Measurements from ENCODE around the gene HOXB7.
A peak's percentile ranks its signal among the peaks of the same experiment; 100 is the strongest.

The HOXB7 gene

DNA sequence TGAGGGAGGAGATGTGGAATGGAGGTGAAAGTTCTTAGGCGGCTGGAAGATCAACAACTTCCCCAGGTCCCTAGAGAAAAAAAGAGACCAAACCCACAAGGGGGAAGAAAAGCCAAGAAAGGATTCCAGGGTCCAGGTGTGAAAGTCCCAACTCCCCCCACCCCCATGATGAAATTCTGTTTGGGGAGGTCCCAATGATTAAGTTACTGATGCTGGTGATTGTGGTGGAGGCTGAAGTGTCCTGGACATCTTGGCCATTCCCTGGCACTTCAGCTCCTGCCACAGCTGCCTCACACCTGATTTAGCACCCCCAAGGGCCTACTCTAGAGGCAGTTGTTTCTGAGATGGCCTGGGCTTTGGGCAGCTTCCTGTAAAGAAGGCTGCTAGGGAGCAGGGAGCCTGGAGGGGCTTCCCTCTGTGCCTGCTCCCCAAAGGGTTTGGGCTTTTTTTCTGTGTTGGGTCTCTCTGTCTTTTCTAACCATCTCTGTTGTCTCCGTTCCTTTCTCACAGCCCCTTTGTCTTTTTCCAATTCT, 45.7 kb downstream of the HOXB7 start:
- Histone ChIP-seq H3K9me3 (ENCODE audit: control insufficient read depth in 1 of 2, low read length in 2 of 2) (no peaks in the 10 kb centered on the region), H3K9ac (ENCODE audit: low read depth in 1 of 2, low read length in 2 of 2) (no peak overlapping the region), H3K4me3 (ENCODE audit: low read depth in 1 of 2, low read length in 2 of 2) (no peak overlapping the region), H3K36me3 (ENCODE audit: control insufficient read depth in 1 of 2, insufficient read depth in 2 of 2, low read length in 2 of 2) (no peaks in the 10 kb centered on the region), H3K27me3 (ENCODE audit: control insufficient read depth in 1 of 2, insufficient read depth in 2 of 2, low read length in 2 of 2) (peaks cover 64 to 75% of the 10 kb centered on the region in 2 donors), H3K4me1 (ENCODE audit: control insufficient read depth in 1 of 2, insufficient read depth in 2 of 2, low read length in 2 of 2) (peaks cover 15 to 21% of the 10 kb centered on the region in 2 donors), H3K27ac (ENCODE audit: low read depth, low read length) (no peak overlapping the region)

- Histone ChIP-seq H3K4me1 (ENCODE audit: control insufficient read depth in 1 of 2, insufficient read depth in 2 of 2, low read length in 2 of 2) (peaks cover 11 to 28% of the 10 kb centered on the region in 2 donors), H3K27me3 (ENCODE audit: control insufficient read depth in 1 of 2, insufficient read depth in 2 of 2, low read length in 2 of 2) (peaks cover 66 to 75% of the 10 kb centered on the region in 2 donors), H3K36me3 (ENCODE audit: control insufficient read depth in 1 of 2, insufficient read depth in 2 of 2, low read length in 2 of 2) (no peaks in the 10 kb centered on the region), H3K27ac (ENCODE audit: low read depth, low read length) (no peak overlapping the region), H3K4me3 (ENCODE audit: low read depth in 1 of 2, low read length in 2 of 2) (peak overlapping the region in 1 of 2 donors; percentile 43), H3K9me3 (ENCODE audit: control insufficient read depth in 1 of 2, low read length in 2 of 2) (no peaks in the 10 kb centered on the region), H3K9ac (ENCODE audit: low read depth in 1 of 2, low read length in 2 of 2) (no peak overlapping the region)
Measured at GRCh38 chr17:48564188-48565021, 46.4 kb downstream of the HOXB7 start.

DNA sequence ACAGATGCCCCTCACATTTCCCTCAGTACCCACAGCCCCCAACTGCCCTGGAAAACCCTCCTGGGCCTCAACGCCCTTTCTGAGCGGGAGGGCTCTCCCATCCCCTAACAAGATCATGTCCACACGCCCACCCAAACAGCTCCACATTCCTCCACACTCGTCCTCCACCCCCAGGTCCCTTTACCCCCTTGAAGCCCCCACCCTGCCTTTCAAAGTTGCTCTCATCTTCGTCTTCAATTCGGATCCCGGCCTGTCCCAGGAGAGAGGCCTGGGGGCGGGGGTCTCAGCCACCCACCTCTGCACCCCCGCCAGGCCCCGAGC, 47.0 kb downstream of the HOXB7 start:
- H3K27me3 ChIP-seq (ENCODE audit: control insufficient read depth in 1 of 2, insufficient read depth in 2 of 2, low read length in 2 of 2) = peaks cover 66 to 75% of the 10 kb centered on the region in 2 donors
- H3K4me1 ChIP-seq (ENCODE audit: control insufficient read depth in 1 of 2, insufficient read depth in 2 of 2, low read length in 2 of 2) = peaks cover 11 to 29% of the 10 kb centered on the region in 2 donors
- no peaks in the 10 kb centered on the region for H3K9me3 ChIP-seq (ENCODE audit: control insufficient read depth in 1 of 2, low read length in 2 of 2)
- H3K9ac ChIP-seq (ENCODE audit: low read depth in 1 of 2, low read length in 2 of 2) = no peak overlapping the region
- H3K36me3 ChIP-seq (ENCODE audit: control insufficient read depth in 1 of 2, insufficient read depth in 2 of 2, low read length in 2 of 2) = no peaks in the 10 kb centered on the region
- no peak overlapping the region for H3K27ac ChIP-seq (ENCODE audit: low read depth, low read length)
- no peak overlapping the region for H3K4me3 ChIP-seq (ENCODE audit: low read depth in 1 of 2, low read length in 2 of 2)

GRCh38 chr17:48563385-48563838, 47.4 kb downstream of the HOXB7 start:
- H3K9me3 ChIP-seq (ENCODE audit: control insufficient read depth in 1 of 2, low read length in 2 of 2) = no peaks in the 10 kb centered on the region
- peaks cover 11 to 29% of the 10 kb centered on the region in 2 donors for H3K4me1 ChIP-seq (ENCODE audit: control insufficient read depth in 1 of 2, insufficient read depth in 2 of 2, low read length in 2 of 2)
- no peak overlapping the region for H3K9ac ChIP-seq (ENCODE audit: low read depth in 1 of 2, low read length in 2 of 2)
- no peak overlapping the region for H3K27ac ChIP-seq (ENCODE audit: low read depth, low read length)
- H3K27me3 ChIP-seq (ENCODE audit: control insufficient read depth in 1 of 2, insufficient read depth in 2 of 2, low read length in 2 of 2) = peaks cover 67 to 75% of the 10 kb centered on the region in 2 donors
- H3K36me3 ChIP-seq (ENCODE audit: control insufficient read depth in 1 of 2, insufficient read depth in 2 of 2, low read length in 2 of 2) = no peaks in the 10 kb centered on the region
- H3K4me3 ChIP-seq (ENCODE audit: low read depth in 1 of 2, low read length in 2 of 2) = peak overlapping the region in 1 of 2 donors; percentile 21

DNA sequence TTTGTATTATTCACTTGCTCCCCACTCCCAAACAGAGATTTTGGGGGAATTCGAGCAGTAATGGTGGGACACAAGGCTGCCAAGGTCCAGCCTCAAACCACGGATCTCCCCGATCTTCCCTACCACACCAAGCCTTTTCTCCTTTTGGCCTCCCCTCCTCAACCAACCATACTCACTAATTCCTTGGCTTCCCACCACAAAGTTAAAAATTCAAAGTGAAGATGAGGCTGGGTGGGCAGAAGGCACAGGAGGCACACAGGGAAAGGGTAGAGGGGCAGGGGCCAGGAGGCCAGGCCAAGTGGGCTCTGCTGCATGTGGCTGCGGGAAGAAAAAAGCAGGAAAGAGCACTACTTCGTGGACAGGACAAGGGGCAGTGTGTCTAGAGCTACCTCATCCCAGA, 47.9 kb downstream of the HOXB7 start:
- Histone ChIP-seq H3K9me3 (ENCODE audit: control insufficient read depth in 1 of 2, low read length in 2 of 2) (no peaks in the 10 kb centered on the region), H3K27me3 (ENCODE audit: control insufficient read depth in 1 of 2, insufficient read depth in 2 of 2, low read length in 2 of 2) (peaks cover 68 to 77% of the 10 kb centered on the region in 2 donors), H3K27ac (ENCODE audit: low read depth, low read length) (no peak overlapping the region), H3K36me3 (ENCODE audit: control insufficient read depth in 1 of 2, insufficient read depth in 2 of 2, low read length in 2 of 2) (no peaks in the 10 kb centered on the region), H3K9ac (ENCODE audit: low read depth in 1 of 2, low read length in 2 of 2) (no peak overlapping the region), H3K4me3 (ENCODE audit: low read depth in 1 of 2, low read length in 2 of 2) (peak overlapping the region in 1 of 2 donors; percentile 21), H3K4me1 (ENCODE audit: control insufficient read depth in 1 of 2, insufficient read depth in 2 of 2, low read length in 2 of 2) (peaks cover 11 to 29% of the 10 kb centered on the region in 2 donors)

DNA sequence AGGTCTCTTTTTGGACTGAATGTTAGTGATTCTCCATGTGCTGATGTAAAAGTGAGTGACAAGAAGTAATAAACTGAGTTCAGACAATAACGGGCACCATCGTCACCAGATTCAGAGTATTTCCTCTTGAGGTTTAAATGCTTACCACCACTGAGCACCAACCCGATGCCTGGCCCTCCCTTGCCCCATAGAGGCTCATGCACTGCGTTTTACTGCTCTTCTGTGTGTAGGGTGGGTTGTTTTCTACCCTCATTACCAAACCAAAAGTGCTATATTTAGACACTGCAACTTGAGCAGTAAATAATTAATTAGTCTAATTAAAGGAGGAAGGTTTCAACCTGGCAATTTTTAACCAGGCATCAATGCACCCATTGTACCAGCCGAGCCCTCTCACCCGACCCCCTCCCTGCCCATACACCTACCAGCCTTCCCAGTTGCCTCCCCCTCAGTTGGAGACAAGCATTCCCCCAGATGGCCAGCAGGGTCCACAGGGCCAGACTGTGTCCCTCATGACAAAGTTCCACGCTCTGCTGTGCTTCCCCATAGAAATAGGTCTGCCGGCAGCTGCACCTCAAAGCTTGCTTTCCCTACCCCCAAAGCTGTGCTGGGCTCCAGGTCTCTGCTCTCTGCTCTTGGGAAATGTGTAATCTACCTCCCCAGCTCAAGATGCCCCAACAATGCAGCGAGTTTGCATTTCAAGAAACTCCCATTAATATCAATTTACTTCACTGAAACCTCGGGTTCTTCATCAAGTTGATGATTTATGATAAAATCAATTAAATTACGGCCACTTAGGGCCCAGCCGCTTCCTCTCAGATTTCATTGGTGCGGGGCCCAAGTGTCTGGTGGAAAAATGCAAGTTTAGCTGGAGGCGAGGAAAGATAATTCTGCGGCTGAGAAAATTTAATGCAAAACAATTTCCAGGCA, 48.7 kb downstream of the HOXB7 start:
- Histone ChIP-seq H3K4me3 (ENCODE audit: low read depth in 1 of 2, low read length in 2 of 2) (peak overlapping the region in 1 of 2 donors; percentile 17), H3K36me3 (ENCODE audit: control insufficient read depth in 1 of 2, insufficient read depth in 2 of 2, low read length in 2 of 2) (no peaks in the 10 kb centered on the region), H3K27ac (ENCODE audit: low read depth, low read length) (no peak overlapping the region), H3K27me3 (ENCODE audit: control insufficient read depth in 1 of 2, insufficient read depth in 2 of 2, low read length in 2 of 2) (peaks cover 66 to 77% of the 10 kb centered on the region in 2 donors), H3K9me3 (ENCODE audit: control insufficient read depth in 1 of 2, low read length in 2 of 2) (no peaks in the 10 kb centered on the region), H3K9ac (ENCODE audit: low read depth in 1 of 2, low read length in 2 of 2) (no peak overlapping the region), H3K4me1 (ENCODE audit: control insufficient read depth in 1 of 2, insufficient read depth in 2 of 2, low read length in 2 of 2) (peaks cover 11 to 31% of the 10 kb centered on the region in 2 donors)

GRCh38 chr17:48559840-48560817, 50.7 kb downstream of the HOXB7 start:
- Histone ChIP-seq H3K4me3 (ENCODE audit: low read depth in 1 of 2, low read length in 2 of 2) (no peak overlapping the region), H3K9me3 (ENCODE audit: control insufficient read depth in 1 of 2, low read length in 2 of 2) (no peaks in the 10 kb centered on the region), H3K27me3 (ENCODE audit: control insufficient read depth in 1 of 2, insufficient read depth in 2 of 2, low read length in 2 of 2) (peaks cover 65 to 69% of the 10 kb centered on the region in 2 donors), H3K9ac (ENCODE audit: low read depth in 1 of 2, low read length in 2 of 2) (peak overlapping the region in 1 of 2 donors; percentile 30), H3K27ac (ENCODE audit: low read depth, low read length) (peak overlapping the region; percentile 58), H3K4me1 (ENCODE audit: control insufficient read depth in 1 of 2, insufficient read depth in 2 of 2, low read length in 2 of 2) (peaks cover 12 to 30% of the 10 kb centered on the region in 2 donors), H3K36me3 (ENCODE audit: control insufficient read depth in 1 of 2, insufficient read depth in 2 of 2, low read length in 2 of 2) (no peaks in the 10 kb centered on the region)

DNA sequence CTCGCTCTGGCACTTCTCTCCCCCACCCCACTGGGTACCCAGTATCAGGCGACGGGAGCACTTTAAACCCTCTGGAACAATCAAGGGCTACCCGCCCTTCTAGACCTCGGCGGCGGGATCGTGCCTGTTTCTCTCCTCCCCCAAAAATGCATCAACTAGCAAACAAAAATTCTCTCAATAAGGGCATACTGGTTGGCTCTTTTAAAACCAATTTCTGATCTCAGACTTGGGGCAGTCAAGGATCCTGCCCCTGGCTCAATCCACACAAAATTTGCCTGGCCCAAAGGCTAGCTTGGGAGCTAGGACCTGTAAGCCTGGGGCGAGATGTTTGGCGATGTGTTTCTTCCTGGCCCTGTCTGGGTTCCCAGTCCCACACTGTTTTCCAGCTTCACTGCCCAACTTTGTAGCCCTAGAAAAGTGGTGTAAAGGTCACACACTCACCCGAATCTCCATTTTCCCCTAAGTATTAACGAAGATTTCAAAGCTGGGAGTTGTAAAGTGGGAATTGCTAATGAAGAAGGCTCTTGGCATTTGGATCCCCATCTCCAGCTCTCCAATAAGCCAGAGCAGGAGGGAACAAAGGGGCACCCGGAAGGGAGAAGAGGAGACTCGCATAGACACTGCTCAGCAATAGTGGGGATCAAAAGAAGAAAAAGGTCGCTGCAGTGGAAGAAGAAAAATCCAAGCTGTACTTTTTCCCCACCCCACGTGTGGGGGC, 51.5 kb downstream of the HOXB7 start:
- H3K9me3 ChIP-seq (ENCODE audit: control insufficient read depth in 1 of 2, low read length in 2 of 2) = no peaks in the 10 kb centered on the region
- peak overlapping the region; percentile 58 for H3K27ac ChIP-seq (ENCODE audit: low read depth, low read length)
- no peaks in the 10 kb centered on the region for H3K36me3 ChIP-seq (ENCODE audit: control insufficient read depth in 1 of 2, insufficient read depth in 2 of 2, low read length in 2 of 2)
- no peak overlapping the region for H3K4me3 ChIP-seq (ENCODE audit: low read depth in 1 of 2, low read length in 2 of 2)
- H3K9ac ChIP-seq (ENCODE audit: low read depth in 1 of 2, low read length in 2 of 2) = peak overlapping the region in 1 of 2 donors; percentile 30
- peaks cover 61 to 68% of the 10 kb centered on the region in 2 donors for H3K27me3 ChIP-seq (ENCODE audit: control insufficient read depth in 1 of 2, insufficient read depth in 2 of 2, low read length in 2 of 2)
- peaks cover 12 to 30% of the 10 kb centered on the region in 2 donors for H3K4me1 ChIP-seq (ENCODE audit: control insufficient read depth in 1 of 2, insufficient read depth in 2 of 2, low read length in 2 of 2)

DNA sequence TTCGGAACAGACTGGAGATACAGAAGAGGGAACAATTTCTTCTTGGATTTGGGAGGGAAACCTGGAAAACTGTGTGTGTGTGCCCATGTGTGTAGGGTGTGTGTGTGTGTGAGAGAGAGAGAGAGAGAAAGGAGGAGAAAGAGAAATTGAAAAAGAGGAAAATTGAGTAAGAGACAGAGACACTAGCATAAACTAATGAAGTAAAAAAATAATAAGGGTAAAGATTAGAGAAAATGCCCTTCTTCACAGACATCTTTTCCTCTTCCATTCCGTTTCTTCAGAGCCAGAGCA, 52.0 kb downstream of the HOXB7 start:
- Histone ChIP-seq H3K4me1 (ENCODE audit: control insufficient read depth in 1 of 2, insufficient read depth in 2 of 2, low read length in 2 of 2) (peaks cover 12 to 30% of the 10 kb centered on the region in 2 donors), H3K27me3 (ENCODE audit: control insufficient read depth in 1 of 2, insufficient read depth in 2 of 2, low read length in 2 of 2) (peaks cover 63 to 71% of the 10 kb centered on the region in 2 donors), H3K4me3 (ENCODE audit: low read depth in 1 of 2, low read length in 2 of 2) (no peak overlapping the region), H3K9ac (ENCODE audit: low read depth in 1 of 2, low read length in 2 of 2) (no peak overlapping the region), H3K27ac (ENCODE audit: low read depth, low read length) (no peak overlapping the region), H3K36me3 (ENCODE audit: control insufficient read depth in 1 of 2, insufficient read depth in 2 of 2, low read length in 2 of 2) (no peaks in the 10 kb centered on the region), H3K9me3 (ENCODE audit: control insufficient read depth in 1 of 2, low read length in 2 of 2) (no peaks in the 10 kb centered on the region)
